ENCODE measurements around the gene LMNA. TPM values are rescaled to one million over a fixed set of nuclear protein-coding genes. Genes with fewer than 3 reads are reported as not detected.

The LMNA gene
- total RNA-seq, 1 donor from 2014 or later, result 47.7 TPM

GRCh38 chr1:156095906-156096508, 18.5 kb upstream of the LMNA start:
- DNase-seq, result no peak
- Mint-ChIP-seq H3K36me3 (ENCODE audit: unreplicated experiment) (no peaks in the 10 kb centered on the region), H3K4me3 (ENCODE audit: unreplicated experiment) (peak overlapping the region; percentile 35), H3K27me3 (ENCODE audit: unreplicated experiment) (peaks cover 4% of the 10 kb centered on the region), H3K27ac (ENCODE audit: unreplicated experiment) (peak overlapping the region; percentile 49), H3K9me3 (ENCODE audit: unreplicated experiment) (peaks cover 14% of the 10 kb centered on the region), H3K4me1 (ENCODE audit: low read depth, unreplicated experiment) (peaks cover 26% of the 10 kb centered on the region)
- TF ChIP-seq CTCF (IDR thresholded peaks at IDR 0.05; ENCODE audit: partially characterized antibody, unreplicated experiment), result no peak

GRCh38 chr1:156096640-156097391, 17.7 kb upstream of the LMNA start:
- peaks cover 4% of the 10 kb centered on the region for H3K27me3 Mint-ChIP-seq (ENCODE audit: unreplicated experiment)
- no peaks in the 10 kb centered on the region for H3K36me3 Mint-ChIP-seq (ENCODE audit: unreplicated experiment)
- H3K9me3 Mint-ChIP-seq (ENCODE audit: unreplicated experiment), result peaks cover 12% of the 10 kb centered on the region
- H3K27ac Mint-ChIP-seq (ENCODE audit: unreplicated experiment), result peak overlapping the region; percentile 59
- peak; percentile 92 for DNase-seq
- H3K4me3 Mint-ChIP-seq (ENCODE audit: unreplicated experiment), result peak overlapping the region; percentile 70
- H3K4me1 Mint-ChIP-seq (ENCODE audit: low read depth, unreplicated experiment), result peaks cover 28% of the 10 kb centered on the region
- TF ChIP-seq CTCF (IDR thresholded peaks at IDR 0.05; ENCODE audit: partially characterized antibody, unreplicated experiment), result peak; percentile 86

DNA sequence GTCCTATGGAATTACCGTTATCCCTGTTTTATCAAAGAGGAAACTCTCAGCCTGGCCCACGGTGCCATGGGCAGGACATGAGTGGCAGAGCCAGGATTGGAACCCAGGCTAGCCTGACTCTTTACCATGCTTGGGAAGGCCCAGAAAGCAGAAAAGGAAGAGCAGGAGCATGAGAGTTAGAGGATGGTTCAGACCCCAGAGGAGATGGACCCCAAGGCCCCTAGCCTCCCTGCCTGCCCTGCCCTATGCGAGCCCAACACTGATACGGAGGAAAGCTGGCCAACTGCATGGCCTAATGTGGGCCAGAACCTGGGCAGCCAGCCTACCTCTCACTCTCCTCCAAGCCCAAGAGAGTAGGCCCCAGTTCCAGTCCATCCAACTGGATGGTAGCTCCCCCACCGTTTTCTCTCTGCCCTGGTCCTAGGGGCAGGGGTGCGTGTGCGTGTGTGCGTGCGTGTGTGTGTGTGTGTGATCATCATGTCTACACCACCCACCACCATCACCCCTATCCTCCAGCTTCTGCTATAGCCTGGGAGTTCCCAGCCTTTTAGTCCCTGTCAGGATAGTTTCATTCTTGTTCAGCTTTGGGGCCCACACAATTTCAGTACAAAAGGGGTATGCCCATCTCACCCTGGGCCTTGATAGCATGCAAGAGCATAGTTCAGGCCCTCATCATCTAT, 16.9 kb upstream of the LMNA start:
- Mint-ChIP-seq H3K9me3 (ENCODE audit: unreplicated experiment) (peaks cover 12% of the 10 kb centered on the region), H3K36me3 (ENCODE audit: unreplicated experiment) (no peaks in the 10 kb centered on the region), H3K4me1 (ENCODE audit: low read depth, unreplicated experiment) (peaks cover 28% of the 10 kb centered on the region), H3K27ac (ENCODE audit: unreplicated experiment) (no peak overlapping the region), H3K4me3 (ENCODE audit: unreplicated experiment) (peak overlapping the region; percentile 45), H3K27me3 (ENCODE audit: unreplicated experiment) (peaks cover 4% of the 10 kb centered on the region)
- no peak for DNase-seq
- no peak for TF ChIP-seq CTCF (IDR thresholded peaks at IDR 0.05; ENCODE audit: partially characterized antibody, unreplicated experiment)

DNA sequence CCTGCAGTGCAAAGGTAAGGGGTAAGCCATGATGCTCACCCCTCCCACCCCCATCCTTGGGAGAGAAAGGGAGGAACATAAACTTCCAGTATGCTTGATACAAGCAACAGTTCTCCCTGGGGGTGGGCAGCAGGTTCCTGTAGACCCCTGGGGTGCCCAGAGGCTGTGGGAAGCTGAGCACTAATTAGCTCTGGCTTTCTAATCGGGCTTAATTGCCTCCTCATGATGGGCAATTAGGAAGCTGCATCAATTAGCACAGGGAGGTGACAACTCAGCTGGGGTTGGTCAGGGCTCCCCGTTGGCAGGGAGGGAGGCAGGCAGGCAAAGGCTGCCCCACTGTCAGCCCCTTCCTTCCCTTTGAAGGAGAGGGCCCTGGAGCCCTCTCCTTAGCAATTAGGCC, 15.7 kb upstream of the LMNA start:
- no peaks in the 10 kb centered on the region for H3K36me3 Mint-ChIP-seq (ENCODE audit: unreplicated experiment)
- H3K27ac Mint-ChIP-seq (ENCODE audit: unreplicated experiment), result no peak overlapping the region
- peaks cover 15% of the 10 kb centered on the region for H3K9me3 Mint-ChIP-seq (ENCODE audit: unreplicated experiment)
- H3K27me3 Mint-ChIP-seq (ENCODE audit: unreplicated experiment), result peaks cover 5% of the 10 kb centered on the region
- DNase-seq, result no peak
- no peak for TF ChIP-seq CTCF (IDR thresholded peaks at IDR 0.05; ENCODE audit: partially characterized antibody, unreplicated experiment)
- peaks cover 32% of the 10 kb centered on the region for H3K4me1 Mint-ChIP-seq (ENCODE audit: low read depth, unreplicated experiment)
- H3K4me3 Mint-ChIP-seq (ENCODE audit: unreplicated experiment), result no peak overlapping the region
